HUES64 (cell line): ENCODE results near the gene TPH2.

ENCODE experiments used
- H3K27ac ChIP-seq: 2 replicates; pipeline ENCODE4 v1.7.0; 2013; ENCODE audit warnings: low read depth, low read length, inconsistent platforms
- H3K27me3 ChIP-seq: 2 replicates; pipeline ENCODE4 v1.6.1; 2013; ENCODE audit warnings: mild to moderate bottlenecking, low read length; ENCODE audit not compliant: insufficient read depth
- H3K36me3 ChIP-seq: 2 replicates; pipeline ENCODE4 v1.6.1; 2013; ENCODE audit warnings: mild to moderate bottlenecking, low read length; ENCODE audit not compliant: insufficient read depth
- H3K4me1 ChIP-seq: 2 replicates; pipeline ENCODE4 v1.6.1; 2013; ENCODE audit warnings: mild to moderate bottlenecking, low read length, moderate library complexity; ENCODE audit not compliant: insufficient read depth
- H3K4me3 ChIP-seq: 2 replicates; pipeline ENCODE4 v1.5.1; 2013; ENCODE audit warnings: mild to moderate bottlenecking, low read length, moderate library complexity
- H3K9ac ChIP-seq: 2 replicates; pipeline ENCODE4 v1.6.1; 2013; ENCODE audit warnings: mild to moderate bottlenecking, low read depth, low read length
- H3K9me3 ChIP-seq: 2 replicates; pipeline ENCODE4 v1.6.1; 2013; ENCODE audit warnings: low read depth, low read length; ENCODE audit not compliant: insufficient read depth
- WGBS: fragments of 150-250, 120-280 bp; methylation state at CpG from one replicate; pipeline ENCODE4 v1.1.7; 2013; ENCODE audit warnings: missing lambda C conversion rate; 5-methylcytosine and 5-hydroxymethylcytosine counted together

TPH2 gene

DNA sequence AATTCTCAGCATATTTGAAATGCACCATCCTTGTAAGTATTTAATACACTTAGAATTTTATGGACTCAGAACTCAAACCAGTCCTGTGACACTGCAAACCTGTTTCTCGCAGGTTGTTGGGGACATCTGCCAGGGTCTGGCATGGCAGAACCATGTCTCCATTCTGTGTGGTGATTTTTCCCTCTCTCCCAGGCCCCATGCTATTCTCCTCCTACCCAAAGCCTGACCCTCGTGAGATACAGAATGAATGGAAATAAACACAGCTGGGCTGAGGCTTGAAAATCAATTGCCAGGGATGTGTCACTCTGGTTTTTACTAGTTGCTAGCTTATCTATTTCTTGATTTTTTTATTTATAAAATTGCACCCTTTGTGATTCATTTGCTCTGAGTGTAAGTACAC lies 19.8 kb downstream of the TPH2 start:
- WGBS, result 69% methylated on average over 2 of the region's 2 CpGs
- Histone ChIP-seq H3K9ac (no peak overlapping the region), H3K9me3 (no peaks in the 10 kb centered on the region), H3K27me3 (no peaks in the 10 kb centered on the region), H3K36me3 (no peaks in the 10 kb centered on the region), H3K27ac (peak overlapping the region; percentile 4; the same call in 1 of the 2 replicates), H3K4me3 (no peak overlapping the region), H3K4me1 (peaks cover 34% of the 10 kb centered on the region)

- Histone ChIP-seq H3K9me3 (no peaks in the 10 kb centered on the region), H3K4me1 (peaks cover 33% of the 10 kb centered on the region), H3K4me3 (no peak overlapping the region), H3K27ac (no peak overlapping the region), H3K27me3 (no peaks in the 10 kb centered on the region), H3K9ac (no peak overlapping the region), H3K36me3 (no peaks in the 10 kb centered on the region)
- 84% methylated on average over 3 of the region's 4 CpGs for WGBS
Measured at GRCh38 chr12:71958993-71959578, 20.4 kb downstream of the TPH2 start.

GRCh38 chr12:71967211-71967610 lies 28.6 kb downstream of the TPH2 start:
- H3K4me1 ChIP-seq, result peaks cover 24% of the 10 kb centered on the region
- WGBS, result 91% methylated on average over 3 of the region's 3 CpGs
- no peaks in the 10 kb centered on the region for H3K27me3 ChIP-seq
- H3K36me3 ChIP-seq, result no peaks in the 10 kb centered on the region
- no peak overlapping the region for H3K27ac ChIP-seq
- H3K9ac ChIP-seq, result no peak overlapping the region
- no peak overlapping the region for H3K4me3 ChIP-seq
- no peaks in the 10 kb centered on the region for H3K9me3 ChIP-seq

GRCh38 chr12:71969330-71969729 lies 30.7 kb downstream of the TPH2 start:
- H3K9me3 ChIP-seq, result no peaks in the 10 kb centered on the region
- WGBS, result 90% methylated on average over 1 of the region's 1 CpG
- H3K36me3 ChIP-seq, result no peaks in the 10 kb centered on the region
- no peak overlapping the region for H3K9ac ChIP-seq
- no peaks in the 10 kb centered on the region for H3K27me3 ChIP-seq
- no peak overlapping the region for H3K27ac ChIP-seq
- H3K4me1 ChIP-seq, result peaks cover 33% of the 10 kb centered on the region
- H3K4me3 ChIP-seq, result no peak overlapping the region

GRCh38 chr12:71970031-71970430 lies 31.4 kb downstream of the TPH2 start:
- Histone ChIP-seq H3K9me3 (no peaks in the 10 kb centered on the region), H3K27me3 (no peaks in the 10 kb centered on the region), H3K4me1 (peaks cover 33% of the 10 kb centered on the region), H3K36me3 (no peaks in the 10 kb centered on the region), H3K27ac (no peak overlapping the region), H3K9ac (no peak overlapping the region), H3K4me3 (no peak overlapping the region)
- 89% methylated on average over 5 of the region's 5 CpGs for WGBS

GRCh38 chr12:71972441-71973074 lies 33.9 kb downstream of the TPH2 start:
- 83% methylated on average over 4 of the region's 4 CpGs for WGBS
- Histone ChIP-seq H3K36me3 (no peaks in the 10 kb centered on the region), H3K27me3 (no peaks in the 10 kb centered on the region), H3K9ac (no peak overlapping the region), H3K4me3 (no peak overlapping the region), H3K9me3 (no peaks in the 10 kb centered on the region), H3K27ac (peak overlapping the region; percentile 41; the same call in 1 of the 2 replicates), H3K4me1 (peaks cover 14% of the 10 kb centered on the region)

GRCh38 chr12:71973687-71974086 lies 35.0 kb downstream of the TPH2 start:
- WGBS, result 65% methylated on average over 4 of the region's 4 CpGs

DNA sequence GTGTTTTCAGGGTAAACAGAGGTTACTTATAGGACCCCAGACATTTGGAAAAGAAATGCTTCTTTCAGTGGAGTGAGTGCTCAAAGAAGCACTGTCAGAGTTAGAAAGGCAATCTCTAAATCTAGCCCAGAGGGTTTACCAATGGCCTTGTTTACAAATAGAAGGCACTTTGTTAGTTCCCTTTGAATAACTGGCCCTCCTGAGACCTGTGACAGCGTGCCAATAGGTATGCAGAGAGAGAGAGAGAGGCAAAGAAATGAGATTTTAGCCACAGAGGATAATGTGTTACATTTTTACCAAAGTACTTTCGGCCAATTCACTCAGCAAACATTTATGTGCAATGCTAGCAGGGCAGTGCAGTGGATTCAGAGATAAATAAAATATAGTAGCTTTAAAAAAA lies 41.9 kb downstream of the TPH2 start:
- 36% methylated on average over 1 of the region's 2 CpGs for WGBS
- H3K36me3 ChIP-seq, result no peaks in the 10 kb centered on the region
- H3K9ac ChIP-seq, result no peak overlapping the region
- no peak overlapping the region for H3K4me3 ChIP-seq
- H3K9me3 ChIP-seq, result no peaks in the 10 kb centered on the region
- peaks cover 27% of the 10 kb centered on the region for H3K4me1 ChIP-seq
- H3K27me3 ChIP-seq, result no peaks in the 10 kb centered on the region
- peak overlapping the region; percentile 5; the same call in 1 of the 2 replicates for H3K27ac ChIP-seq

More at GRCh38 chr12:71973687-71974086, 35.0 kb downstream of the TPH2 start:
- Histone ChIP-seq H3K27ac (no peak overlapping the region), H3K9ac (no peak overlapping the region), H3K27me3 (no peaks in the 10 kb centered on the region), H3K36me3 (no peaks in the 10 kb centered on the region), H3K4me1 (peaks cover 11% of the 10 kb centered on the region), H3K4me3 (no peak overlapping the region), H3K9me3 (no peaks in the 10 kb centered on the region)

- H3K9ac ChIP-seq, result no peak overlapping the region
- no peaks in the 10 kb centered on the region for H3K36me3 ChIP-seq
- peaks cover 27% of the 10 kb centered on the region for H3K4me1 ChIP-seq
- no peaks in the 10 kb centered on the region for H3K27me3 ChIP-seq
- H3K9me3 ChIP-seq, result no peaks in the 10 kb centered on the region
- H3K4me3 ChIP-seq, result no peak overlapping the region
- no peak overlapping the region for H3K27ac ChIP-seq
- WGBS, result 93% methylated on average over 1 of the region's 1 CpG
Measured at GRCh38 chr12:71981149-71981548, 42.5 kb downstream of the TPH2 start.

DNA sequence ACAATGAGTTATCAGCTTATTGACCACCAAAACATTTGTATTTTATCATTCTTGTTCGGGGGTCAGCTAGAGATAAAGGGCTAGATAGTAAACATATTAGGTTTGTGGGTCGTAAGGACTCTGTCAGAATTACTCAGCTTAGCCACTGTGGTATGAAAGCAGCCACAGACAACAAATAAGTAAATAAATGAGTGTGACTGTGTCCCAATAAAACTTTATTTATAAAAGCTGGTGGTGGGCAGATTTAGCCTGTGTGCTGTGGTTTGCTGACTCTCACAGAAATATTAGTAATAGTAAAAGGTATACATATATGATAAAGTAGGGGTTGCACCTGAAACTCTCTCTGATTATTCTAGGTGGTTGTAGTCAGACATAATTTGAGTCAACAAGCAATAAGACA lies 56.1 kb downstream of the TPH2 start:
- no peak overlapping the region for H3K9ac ChIP-seq
- H3K4me1 ChIP-seq, result 0 out of 2 replicates have a peak, but pooled peaks cover 5% of the 10 kb centered on the region
- H3K27me3 ChIP-seq, result no peaks in the 10 kb centered on the region
- WGBS, result 100% methylated on average over 2 of the region's 2 CpGs
- no peaks in the 10 kb centered on the region for H3K9me3 ChIP-seq
- no peaks in the 10 kb centered on the region for H3K36me3 ChIP-seq
- no peak overlapping the region for H3K4me3 ChIP-seq
- H3K27ac ChIP-seq, result no peak overlapping the region

GRCh38 chr12:71999795-72000194 lies 61.1 kb downstream of the TPH2 start:
- H3K27me3 ChIP-seq, result no peaks in the 10 kb centered on the region
- H3K36me3 ChIP-seq, result no peaks in the 10 kb centered on the region
- H3K4me3 ChIP-seq, result no peak overlapping the region
- no peak overlapping the region for H3K27ac ChIP-seq
- H3K9ac ChIP-seq, result no peak overlapping the region
- no peaks in the 10 kb centered on the region for H3K4me1 ChIP-seq
- H3K9me3 ChIP-seq, result no peaks in the 10 kb centered on the region
- no CpG with 5 or more reads among the region's 1 CpG for WGBS
